K562 (cell line): ENCODE results near the gene PDE5A. TPM values are rescaled to one million over a fixed set of nuclear protein-coding genes. Genes with fewer than 3 reads are reported as not detected.

Experiments
- ATAC-seq: fragments of 200-7000 bp; cut with Tn5 transposase; 3 replicates; pipeline ENCODE4 v1.9.1; 2020; ENCODE audit warnings: moderate library complexity
- BruUV-seq: library from RNA; stranded (reverse); fragments of 400-500 nt; replicated peaks from 2 replicates; lab custom pipeline; 2021; lab: Mats Ljungman, UMichigan
- CTCF ChIA-PET: fragments of 300-600 bp; formaldehyde crosslinking; extraction: SDS; loops from one replicate; lab custom pipeline; 2021; ENCODE audit warnings: low intra/inter-chr PET ratio; lab: Yijun Ruan, JAX
- POLR2A ChIA-PET: fragments of 300-600, 350-650 bp; sonication (Branson Sonifier 250); formaldehyde crosslinking; extraction: SDS; loops from one replicate; lab custom pipeline; 2021; ENCODE audit warnings: antibody characterized with exemption, inconsistent platforms; lab: Yijun Ruan, JAX
- DNase-seq, 4 experiments: peaks; one replicate each; pipeline versions ENCODE4 v3.0.0 to v3.0.0-alpha.2; 2011 to 2018; ENCODE audit warnings: low spot score in 3 of 4, mixed read lengths in 3 of 4; ENCODE audit errors: extremely low read depth in 1 of 4
- FAIRE-seq: peaks from 2 replicates; lab custom pipeline; 2011; peaks lifted over from hg19 to GRCh38; lab: Jason Lieb, UNC
- H2AFZ ChIP-seq: 2 replicates; pipeline ENCODE4 v1.6.0; 2011; ENCODE audit warnings: low read depth, low read length, control low read depth, inconsistent platforms
- H3K27ac ChIP-seq: fragments of 200-600 bp; 3 replicates; pipeline ENCODE4 v1.8.0; 2011; ENCODE audit warnings: low read depth, mild to moderate bottlenecking, control low read depth, inconsistent platforms, low read length, moderate library complexity, mixed read lengths; ENCODE audit errors: extremely low read depth
- H3K27me3 ChIP-seq, 2 experiments: fragments of 300-600 bp in 1 of 2; 2 replicates in 1 of 2; 3 replicates in 1 of 2; pipeline versions ENCODE4 v1.6.0 to v1.8.0; 2011; ENCODE audit warnings: inconsistent platforms in 2 of 2, low read length in 2 of 2, mild to moderate bottlenecking in 1 of 2, mixed read lengths in 1 of 2, moderate library complexity in 1 of 2; ENCODE audit not compliant: control insufficient read depth in 2 of 2, insufficient read depth in 2 of 2
- H3K36me3 ChIP-seq: fragments of 300-600 bp; 3 replicates; pipeline ENCODE4 v1.8.0; 2011; ENCODE audit warnings: mild to moderate bottlenecking, low read length, inconsistent platforms; ENCODE audit not compliant: control insufficient read depth, insufficient read depth
- H3K4me1 ChIP-seq, 2 experiments: fragments of 200-600 bp in 1 of 2; replicated peaks in 1 of 2; 2 replicates in 1 of 2; 3 replicates in 1 of 2; pipeline versions ENCODE4 v1.5.1 to v1.8.0; 2011; ENCODE audit warnings: inconsistent platforms in 2 of 2, low read length in 2 of 2, mild to moderate bottlenecking in 1 of 2, mixed read lengths in 1 of 2, moderate library complexity in 1 of 2; ENCODE audit not compliant: control insufficient read depth in 2 of 2, insufficient read depth in 2 of 2
- H3K4me2 ChIP-seq: 2 replicates; pipeline ENCODE4 v1.6.1; 2011; ENCODE audit warnings: low read length, control low read depth, inconsistent platforms, mixed read lengths; ENCODE audit not compliant: insufficient read depth
- H3K4me3 ChIP-seq: fragments of 200-600 bp; sonication (generic), shearing (Covaris generic); 2 replicates; pipeline ENCODE4 v1.5.1; 2016; ENCODE audit warnings: control low read depth, inconsistent platforms
- H3K79me2 ChIP-seq: fragments of 200-600 bp; 3 replicates; pipeline ENCODE4 v1.8.0; 2011; ENCODE audit warnings: low read length, inconsistent platforms; ENCODE audit not compliant: control insufficient read depth, insufficient read depth
- H3K9ac ChIP-seq, 2 experiments: 2 replicates each; pipeline versions ENCODE4 v1.6.0 to v1.6.1; 2011; ENCODE audit warnings: low read depth in 2 of 2, low read length in 2 of 2, control low read depth in 1 of 2, inconsistent platforms in 1 of 2, mild to moderate bottlenecking in 1 of 2, mixed read lengths in 1 of 2; ENCODE audit not compliant: insufficient read depth in 1 of 2
- H3K9me1 ChIP-seq: one replicate; pipeline ENCODE4 v1.6.0; 2011; ENCODE audit warnings: inconsistent platforms, mild to moderate bottlenecking, low read length, moderate library complexity; ENCODE audit not compliant: control insufficient read depth, insufficient read depth
- H3K9me3 ChIP-seq: replicated peaks from 2 replicates; pipeline ENCODE4 v1.5.1; 2011; ENCODE audit warnings: low read depth, low read length, inconsistent platforms; ENCODE audit not compliant: control insufficient read depth, insufficient read depth
- H4K20me1 ChIP-seq: replicated peaks from 2 replicates; pipeline ENCODE4 v1.6.1; 2011; ENCODE audit warnings: low read length, inconsistent platforms, mixed read lengths; ENCODE audit not compliant: control insufficient read depth, insufficient read depth
- ELF4 ChIP-seq: fragments of 450-650 bp; formaldehyde crosslinking; IDR thresholded peaks from 2 replicates; pipeline ENCODE4 v1.4.0; 2022; ENCODE audit warnings: missing genetic modification characterization
- EP400 ChIP-seq: fragments of 450-650 bp; IDR thresholded peaks from 2 replicates; pipeline ENCODE4 v1.6.1; 2017; ENCODE audit warnings: antibody characterized with exemption, mild to moderate bottlenecking, moderate library complexity
- MAFG ChIP-seq: fragments of 450-650 bp; conservative IDR thresholded peaks from 2 replicates; pipeline ENCODE4 v1.6.1; 2016; ENCODE audit warnings: missing genetic modification characterization, missing compliant biosample characterization
- MCM7 ChIP-seq, 2 experiments: fragments of 450-650 bp; IDR thresholded peaks; 2 replicates each; pipeline ENCODE4 v1.6.1; 2016 to 2018
- PCBP2 ChIP-seq: fragments of 200-400 bp; formaldehyde crosslinking; IDR thresholded peaks from 2 replicates; pipeline ENCODE4 v1.6.1; 2018; ENCODE audit warnings: low read length, low read depth, mild to moderate bottlenecking, moderate library complexity; ENCODE audit not compliant: poor library complexity, severe bottlenecking
- RB1 ChIP-seq: fragments of 450-650 bp; IDR thresholded peaks from 2 replicates; pipeline ENCODE4 v1.6.1; 2017; ENCODE audit warnings: low read depth, mild to moderate bottlenecking
- SOX6 ChIP-seq: fragments of 450-650 bp; IDR thresholded peaks from 2 replicates; pipeline ENCODE4 v1.6.1; 2014; ENCODE audit warnings: mild to moderate bottlenecking
- STAG1 ChIP-seq: sonication (generic); formaldehyde crosslinking; IDR thresholded peaks from 2 replicates; pipeline ENCODE4 v1.5.0; 2020; ENCODE audit warnings: missing genetic modification reagents, borderline replicate concordance
- TAF1 ChIP-seq: IDR thresholded peaks from 2 replicates; pipeline ENCODE4 v1.6.1; 2011; ENCODE audit warnings: mild to moderate bottlenecking, low read length, moderate library complexity; ENCODE audit not compliant: insufficient read depth, control insufficient read depth, severe bottlenecking; ENCODE audit errors: extremely low read depth
- XRCC4 ChIP-seq: IDR thresholded peaks from one replicate; pipeline ENCODE4 v1.6.1; 2011; ENCODE audit not compliant: insufficient read depth, insufficient read length; ENCODE audit errors: extremely low read depth
- ZNF76 ChIP-seq: fragments of 250-450 bp; sonication (Bioruptor Pico); IDR thresholded peaks from 2 replicates; pipeline ENCODE4 v1.4.0; 2020; ENCODE audit warnings: mild to moderate bottlenecking, moderate library complexity, borderline replicate concordance
- WGBS: fragments of 100-300 bp; shearing (Covaris generic); methylation state at CpG from one replicate; pipeline ENCODE4 v1.1.6; 2016; ENCODE audit warnings: low coverage, mixed read lengths; ENCODE audit not compliant: insufficient coverage; ENCODE audit errors: missing lambda C conversion rate; 5-methylcytosine and 5-hydroxymethylcytosine counted together
- in situ Hi-C: fragments of 300-500 bp; cut with MboI; formaldehyde crosslinking; loops from 4 replicates; pipeline ENCODE4 v1.15.0; 2018; ENCODE audit warnings: inconsistent platforms, mixed read lengths
- intact Hi-C: fragments of 100-400 bp; cut with micrococcal nuclease; formaldehyde crosslinking; loops from 2 replicates; pipeline ENCODE4 v1.14.2; 2022
- polyA plus RNA-seq, 8 experiments: library from polyadenylated mRNA; depleted of rRNA in 4 of 8; stranded (reverse) in 5 of 8; unstranded in 3 of 8; fragments of >200 nt; fragmentation: Nextera tagmentation in 2 of 8; fragmentation: Illumina TruSeq in 1 of 8; extraction: Ambion mirVana in 2 of 8; extraction: Trizol in 1 of 8; gene quantifications; 2 replicates each; pipeline versions ENCODE4 v1.2.1 to v1.2.3, GENCODE V29; 2011 to 2014; ENCODE audit warnings: inconsistent platforms in 1 of 8, missing spikeins in 1 of 8
- total RNA-seq, 7 experiments: library from RNA; depleted of rRNA in 6 of 7; stranded (reverse); fragments of >200 nt in 6 of 7; fragmentation: Illumina TruSeq in 2 of 7; extraction: Trizol in 2 of 7; gene quantifications; 2 replicates each; pipeline versions ENCODE4 v1.2.1 to v1.2.3, GENCODE V29; 2011 to 2021; ENCODE audit warnings: low replicate concordance in 1 of 7
- TF ChIP-seq, protein P1 (sequence below): fragments of 450-650 bp; IDR thresholded peaks from 2 replicates; pipeline ENCODE4 v1.6.1; 2017; ENCODE audit warnings: antibody characterized with exemption, mild to moderate bottlenecking

PDE5A gene
- total and polyA plus RNA-seq, 9 of the 15 experiments (the other 6 are each of a cell fraction or from before 2014, with no cell fraction given): 0.07 to 1.9 (median 0.29) TPM

DNA sequence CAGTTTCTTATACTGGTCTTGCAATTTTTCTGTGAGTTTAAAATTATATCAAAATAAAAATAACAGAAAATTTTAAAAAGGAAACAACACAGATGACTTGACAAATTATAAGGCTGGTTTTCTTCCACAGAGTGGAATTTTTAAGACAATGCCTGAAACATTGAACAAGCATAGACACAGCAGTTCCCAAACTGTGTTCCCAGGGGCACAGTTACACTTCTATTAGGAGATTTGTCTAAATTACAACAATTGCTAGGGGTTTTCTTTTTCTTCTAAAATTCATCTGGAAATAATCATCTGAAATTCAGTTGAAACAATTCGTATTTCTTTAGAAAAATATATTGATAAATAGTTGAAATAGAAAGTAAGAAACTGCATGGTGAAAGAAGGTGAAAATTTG is 26.2 kb downstream of the PDE5A start:
- Histone ChIP-seq H2AFZ (no peak overlapping the region), H3K4me2 (no peak overlapping the region), H3K27ac (no peak overlapping the region), H3K9me1 (no peaks in the 10 kb centered on the region), H3K9me3 (no peaks in the 10 kb centered on the region), H3K27me3 (no peaks in the 10 kb centered on the region), H3K4me1 (no peaks in the 10 kb centered on the region), H3K36me3 (no peaks in the 10 kb centered on the region), H3K79me2 (no peaks in the 10 kb centered on the region), H3K4me3 (no peak overlapping the region), H4K20me1 (no peaks in the 10 kb centered on the region), H3K9ac (no peak overlapping the region)
- TF ChIP-seq PCBP2: no peak
- no peak for TF ChIP-seq SOX6
- no peak for TF ChIP-seq EP400
- no peak for TF ChIP-seq MAFG (tag)
- TF ChIP-seq STAG1 (CRISPR knock-in tag): no peak
- ATAC-seq (no peak), DNase-seq (no peak), FAIRE-seq (no peak)
- POLR2A ChIA-PET: no interaction called here
- in situ Hi-C loops: no loop called here
- WGBS: 0% methylated on average over 1 of the region's 1 CpG
- CTCF ChIA-PET: no interaction called here
- BruUV-seq: no TSS peak
- intact Hi-C loops: no loop called here

DNA sequence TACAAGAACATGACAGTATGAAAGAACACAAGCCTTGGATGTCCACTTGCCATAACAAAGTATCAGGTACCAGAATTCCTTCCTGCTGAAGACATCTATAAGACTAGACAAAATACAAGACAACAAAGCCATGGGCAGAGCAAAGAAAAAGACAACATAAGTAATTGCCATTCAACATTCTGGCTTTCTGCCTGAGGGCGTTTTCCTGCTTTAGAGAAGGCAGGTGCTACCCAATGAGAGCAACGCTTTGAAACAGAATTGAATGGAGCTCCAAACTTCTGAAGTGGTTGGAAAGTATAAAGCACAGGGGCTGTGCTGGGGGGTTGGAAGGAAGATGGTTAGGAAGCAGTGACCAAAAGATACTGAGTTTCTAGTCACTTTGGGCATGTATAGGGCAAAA is 30.1 kb downstream of the PDE5A start:
- intact Hi-C loops: no loop called here
- POLR2A ChIA-PET: no interaction called here
- DNase-seq: no peak
- H3K79me2 ChIP-seq: no peaks in the 10 kb centered on the region
- no peak for ATAC-seq
- H3K4me3 ChIP-seq: no peak overlapping the region
- CTCF ChIA-PET: no interaction called here
- no peaks in the 10 kb centered on the region for H3K27me3 ChIP-seq
- H3K9me1 ChIP-seq: no peaks in the 10 kb centered on the region
- H3K9me3 ChIP-seq: no peaks in the 10 kb centered on the region
- in situ Hi-C loops: no loop called here
- no TSS peak for BruUV-seq
- H4K20me1 ChIP-seq: no peaks in the 10 kb centered on the region
- 0% methylated on average over 2 of the region's 2 CpGs for WGBS
- H3K36me3 ChIP-seq: no peaks in the 10 kb centered on the region
- no peak overlapping the region for H3K9ac ChIP-seq
- FAIRE-seq: no peak
- H3K4me1 ChIP-seq: no peaks in the 10 kb centered on the region
- H3K27ac ChIP-seq: no peak overlapping the region
- no peak overlapping the region for H3K4me2 ChIP-seq
- no peak overlapping the region for H2AFZ ChIP-seq
- TF ChIP-seq RB1 (no peak), TAF1 (no peak), ELF4 (CRISPR knock-in tag) (no peak), MCM7 (IDR thresholded peaks at IDR 0.05) (no peak), ZNF76 (CRISPR knock-in tag) (no peak), XRCC4 (no peak)
- TF ChIP-seq, protein P1, sequence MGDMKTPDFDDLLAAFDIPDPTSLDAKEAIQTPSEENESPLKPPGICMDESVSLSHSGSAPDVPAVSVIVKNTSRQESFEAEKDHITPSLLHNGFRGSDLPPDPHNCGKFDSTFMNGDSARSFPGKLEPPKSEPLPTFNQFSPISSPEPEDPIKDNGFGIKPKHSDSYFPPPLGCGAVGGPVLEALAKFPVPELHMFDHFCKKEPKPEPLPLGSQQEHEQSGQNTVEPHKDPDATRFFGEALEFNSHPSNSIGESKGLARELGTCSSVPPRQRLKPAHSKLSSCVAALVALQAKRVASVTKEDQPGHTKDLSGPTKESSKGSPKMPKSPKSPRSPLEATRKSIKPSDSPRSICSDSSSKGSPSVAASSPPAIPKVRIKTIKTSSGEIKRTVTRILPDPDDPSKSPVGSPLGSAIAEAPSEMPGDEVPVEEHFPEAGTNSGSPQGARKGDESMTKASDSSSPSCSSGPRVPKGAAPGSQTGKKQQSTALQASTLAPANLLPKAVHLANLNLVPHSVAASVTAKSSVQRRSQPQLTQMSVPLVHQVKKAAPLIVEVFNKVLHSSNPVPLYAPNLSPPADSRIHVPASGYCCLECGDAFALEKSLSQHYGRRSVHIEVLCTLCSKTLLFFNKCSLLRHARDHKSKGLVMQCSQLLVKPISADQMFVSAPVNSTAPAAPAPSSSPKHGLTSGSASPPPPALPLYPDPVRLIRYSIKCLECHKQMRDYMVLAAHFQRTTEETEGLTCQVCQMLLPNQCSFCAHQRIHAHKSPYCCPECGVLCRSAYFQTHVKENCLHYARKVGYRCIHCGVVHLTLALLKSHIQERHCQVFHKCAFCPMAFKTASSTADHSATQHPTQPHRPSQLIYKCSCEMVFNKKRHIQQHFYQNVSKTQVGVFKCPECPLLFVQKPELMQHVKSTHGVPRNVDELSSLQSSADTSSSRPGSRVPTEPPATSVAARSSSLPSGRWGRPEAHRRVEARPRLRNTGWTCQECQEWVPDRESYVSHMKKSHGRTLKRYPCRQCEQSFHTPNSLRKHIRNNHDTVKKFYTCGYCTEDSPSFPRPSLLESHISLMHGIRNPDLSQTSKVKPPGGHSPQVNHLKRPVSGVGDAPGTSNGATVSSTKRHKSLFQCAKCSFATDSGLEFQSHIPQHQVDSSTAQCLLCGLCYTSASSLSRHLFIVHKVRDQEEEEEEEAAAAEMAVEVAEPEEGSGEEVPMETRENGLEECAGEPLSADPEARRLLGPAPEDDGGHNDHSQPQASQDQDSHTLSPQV: no peak
